Measurements from ENCODE around the gene CNTNAP5.

- TF ChIP-seq POLR2A (IDR thresholded peaks at IDR 0.05) (no peak), POLR2AphosphoS5 (IDR thresholded peaks at IDR 0.05) (no peak), EP300 (IDR thresholded peaks at IDR 0.05; ENCODE audit: low read depth) (no peak)
- TF ChIP-seq, protein P1, sequence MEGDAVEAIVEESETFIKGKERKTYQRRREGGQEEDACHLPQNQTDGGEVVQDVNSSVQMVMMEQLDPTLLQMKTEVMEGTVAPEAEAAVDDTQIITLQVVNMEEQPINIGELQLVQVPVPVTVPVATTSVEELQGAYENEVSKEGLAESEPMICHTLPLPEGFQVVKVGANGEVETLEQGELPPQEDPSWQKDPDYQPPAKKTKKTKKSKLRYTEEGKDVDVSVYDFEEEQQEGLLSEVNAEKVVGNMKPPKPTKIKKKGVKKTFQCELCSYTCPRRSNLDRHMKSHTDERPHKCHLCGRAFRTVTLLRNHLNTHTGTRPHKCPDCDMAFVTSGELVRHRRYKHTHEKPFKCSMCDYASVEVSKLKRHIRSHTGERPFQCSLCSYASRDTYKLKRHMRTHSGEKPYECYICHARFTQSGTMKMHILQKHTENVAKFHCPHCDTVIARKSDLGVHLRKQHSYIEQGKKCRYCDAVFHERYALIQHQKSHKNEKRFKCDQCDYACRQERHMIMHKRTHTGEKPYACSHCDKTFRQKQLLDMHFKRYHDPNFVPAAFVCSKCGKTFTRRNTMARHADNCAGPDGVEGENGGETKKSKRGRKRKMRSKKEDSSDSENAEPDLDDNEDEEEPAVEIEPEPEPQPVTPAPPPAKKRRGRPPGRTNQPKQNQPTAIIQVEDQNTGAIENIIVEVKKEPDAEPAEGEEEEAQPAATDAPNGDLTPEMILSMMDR (IDR thresholded peaks at IDR 0.05), result no peak
These were observed 87.1 kb downstream of the CNTNAP5 start for GRCh38 chr2:124112206-124112605.
